ENCODE data around the gene EIF4G1.

The EIF4G1 gene

DNA sequence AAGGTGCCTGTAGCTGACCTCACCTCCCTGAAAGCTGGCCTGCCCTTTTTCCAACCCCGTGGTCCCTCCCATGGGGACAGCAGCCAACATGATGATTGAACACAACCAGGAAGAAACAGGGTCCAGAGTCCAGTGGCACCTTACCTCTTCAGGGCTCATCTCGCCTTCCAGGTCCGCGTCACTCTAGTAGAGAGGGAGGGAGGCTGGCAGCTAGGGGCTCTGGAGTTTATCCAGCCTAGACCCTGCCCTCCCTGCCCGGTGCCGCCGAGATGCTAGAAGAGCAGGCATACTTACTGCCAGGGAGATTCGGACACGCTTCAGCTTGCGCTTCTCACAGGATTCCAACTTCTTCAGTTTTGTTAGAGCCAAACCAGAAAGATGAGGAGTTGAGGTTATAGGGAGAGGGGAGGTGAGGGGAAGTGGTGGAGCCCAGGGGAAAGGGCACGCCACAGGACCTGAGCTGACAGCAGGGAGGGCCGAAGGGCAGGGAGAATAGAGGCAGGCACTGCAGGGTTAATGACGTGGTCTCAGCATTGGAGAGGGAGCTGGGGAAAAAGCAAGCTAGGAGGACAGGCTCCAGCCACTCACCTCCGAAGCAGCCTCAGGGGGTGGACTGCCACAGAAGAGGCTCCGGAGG is 37.9 kb downstream of the EIF4G1 start:
- DNase-seq (ENCODE audit: low read depth), result no peak

DNA sequence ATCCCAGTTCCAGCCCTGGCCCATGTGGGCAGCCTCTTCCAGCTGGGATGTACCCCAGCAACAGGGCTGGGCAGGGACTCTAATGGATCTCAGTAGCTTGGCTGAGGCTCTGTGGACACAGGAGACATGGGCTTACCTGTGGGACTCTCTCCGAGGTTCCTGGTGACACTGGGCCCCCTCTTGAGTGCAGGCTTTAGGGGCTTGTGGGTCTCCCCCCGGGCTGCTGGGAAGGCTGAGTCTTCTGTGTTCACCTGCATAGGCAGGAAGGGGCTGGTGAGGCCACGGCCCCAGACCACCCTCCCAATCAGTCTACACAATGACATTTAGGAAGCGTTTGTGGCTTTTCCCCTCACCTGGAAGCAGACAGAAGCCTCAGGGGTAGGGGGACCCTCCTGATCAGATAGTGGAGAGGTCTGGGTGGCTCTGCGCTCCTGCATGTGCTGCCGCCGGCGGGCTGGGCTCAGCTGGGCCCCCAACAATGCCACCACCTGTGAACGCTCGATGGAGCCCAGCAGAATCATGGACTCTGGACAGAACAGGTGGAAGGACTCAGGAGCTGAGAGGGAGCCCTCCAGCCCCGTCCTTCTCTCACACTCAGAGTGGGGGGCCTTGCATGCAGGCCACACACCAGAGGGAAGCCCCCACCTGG is 38.6 kb downstream of the EIF4G1 start:
- no peak for DNase-seq (ENCODE audit: low read depth)

DNA sequence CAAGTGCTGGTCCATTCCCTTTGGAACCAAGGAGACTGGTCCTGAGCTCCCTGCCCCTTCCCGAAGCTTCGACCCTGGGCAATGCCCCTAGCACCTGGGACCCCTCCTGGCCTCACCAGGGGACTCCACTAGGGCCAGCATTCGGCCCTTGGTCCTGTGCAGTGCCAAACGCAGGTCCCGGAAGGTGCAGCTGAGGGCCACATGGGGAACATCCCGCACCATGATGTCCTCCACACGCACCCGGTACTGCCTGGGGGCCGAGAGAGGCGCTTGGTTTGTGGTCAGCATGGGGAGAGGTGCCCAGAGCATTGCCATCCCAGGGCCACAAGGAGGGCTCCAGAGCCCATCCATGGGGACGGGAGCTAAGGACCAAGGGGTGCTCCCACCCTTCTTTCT is 39.1 kb downstream of the EIF4G1 start:
- no peak for DNase-seq (ENCODE audit: low read depth)

DNA sequence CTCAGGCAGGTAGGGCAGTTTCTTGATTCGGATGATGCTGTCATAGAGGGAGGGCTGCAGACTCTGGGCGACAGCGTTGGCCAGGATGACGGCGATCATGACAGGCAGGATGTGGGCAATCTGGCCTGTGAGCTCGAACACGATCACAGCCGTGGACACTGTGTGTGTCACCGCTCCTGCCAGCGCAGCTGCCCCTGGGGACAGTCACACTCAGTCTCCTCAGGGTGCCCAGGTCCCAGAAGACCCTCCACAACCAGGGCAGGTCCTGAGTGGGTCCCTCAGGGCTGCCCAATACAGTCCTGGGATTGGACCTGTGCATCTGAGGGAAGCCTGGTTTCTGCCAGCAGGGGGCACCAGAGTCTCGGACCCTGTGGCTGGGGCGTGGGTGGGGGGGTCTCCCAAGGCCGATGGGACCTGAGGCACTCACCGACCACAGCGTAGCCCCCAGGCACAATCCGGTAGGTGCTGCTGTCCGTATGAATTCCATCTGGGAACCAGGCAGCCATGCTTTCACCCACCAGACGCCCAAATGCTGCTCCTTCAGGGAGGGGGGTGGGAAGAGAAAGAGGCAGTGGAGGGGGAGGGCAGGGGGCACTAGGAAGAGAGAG is 39.8 kb downstream of the EIF4G1 start:
- peak; percentile 42 for DNase-seq (ENCODE audit: low read depth)

DNA sequence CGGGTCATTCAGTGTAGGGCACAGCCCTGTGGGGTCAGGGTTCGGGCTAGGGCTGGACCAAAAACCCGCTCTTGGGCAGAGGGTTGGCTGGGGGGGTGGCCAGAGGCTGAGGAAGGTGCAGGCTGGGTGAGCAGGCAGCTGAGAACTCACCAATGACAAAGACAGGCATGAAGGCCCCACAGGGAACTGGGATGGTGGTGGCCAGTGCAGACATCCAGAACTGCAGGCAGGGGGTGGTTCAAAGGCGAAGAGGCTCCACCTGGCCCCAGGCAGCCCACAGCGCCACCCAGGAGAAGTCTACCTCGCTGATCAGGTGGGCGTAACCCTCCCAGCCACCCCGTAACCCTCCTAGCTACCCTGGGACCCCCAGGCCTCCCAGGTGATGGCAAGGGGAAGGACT is 40.3 kb downstream of the EIF4G1 start:
- no peak for DNase-seq (ENCODE audit: low read depth)

DNA sequence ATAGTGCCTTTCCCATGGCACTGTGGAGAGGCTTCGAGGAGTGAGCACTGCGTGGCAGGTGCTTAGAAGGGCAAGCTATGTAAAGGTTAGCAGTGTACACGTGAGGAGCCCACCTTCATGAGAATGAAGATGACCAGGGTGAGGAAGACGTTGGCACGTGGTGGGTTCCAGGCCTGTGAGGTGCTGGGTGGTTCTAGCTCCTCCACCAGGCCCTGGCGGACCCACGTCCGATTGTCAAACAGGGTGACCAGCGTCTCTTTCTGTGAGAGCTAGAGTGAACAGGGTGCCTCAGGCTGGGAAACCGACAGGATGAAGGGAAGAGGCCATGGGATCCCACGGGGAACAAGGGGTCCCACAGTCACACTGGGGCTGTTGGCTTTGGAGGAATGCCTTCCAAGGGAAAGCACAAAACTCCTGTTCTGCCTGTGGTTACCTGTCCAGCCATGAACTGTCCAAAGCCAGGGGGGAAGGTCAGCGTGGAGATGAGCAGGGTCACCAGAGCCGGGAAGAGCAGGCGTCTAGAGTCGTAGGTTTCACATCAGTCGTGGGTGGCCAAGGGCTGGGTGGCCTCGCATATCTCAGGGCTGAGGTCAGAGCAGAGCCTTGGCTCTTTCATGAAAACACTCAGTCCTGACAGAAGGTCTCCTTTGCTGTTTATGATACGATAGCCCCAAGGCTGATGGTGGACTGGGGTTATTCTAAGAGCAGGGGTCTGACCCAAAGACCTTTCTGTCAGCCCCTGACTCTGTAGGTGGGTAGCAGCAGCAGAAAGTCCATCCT is 41.0 kb downstream of the EIF4G1 start:
- no peak for DNase-seq (ENCODE audit: low read depth)

DNA sequence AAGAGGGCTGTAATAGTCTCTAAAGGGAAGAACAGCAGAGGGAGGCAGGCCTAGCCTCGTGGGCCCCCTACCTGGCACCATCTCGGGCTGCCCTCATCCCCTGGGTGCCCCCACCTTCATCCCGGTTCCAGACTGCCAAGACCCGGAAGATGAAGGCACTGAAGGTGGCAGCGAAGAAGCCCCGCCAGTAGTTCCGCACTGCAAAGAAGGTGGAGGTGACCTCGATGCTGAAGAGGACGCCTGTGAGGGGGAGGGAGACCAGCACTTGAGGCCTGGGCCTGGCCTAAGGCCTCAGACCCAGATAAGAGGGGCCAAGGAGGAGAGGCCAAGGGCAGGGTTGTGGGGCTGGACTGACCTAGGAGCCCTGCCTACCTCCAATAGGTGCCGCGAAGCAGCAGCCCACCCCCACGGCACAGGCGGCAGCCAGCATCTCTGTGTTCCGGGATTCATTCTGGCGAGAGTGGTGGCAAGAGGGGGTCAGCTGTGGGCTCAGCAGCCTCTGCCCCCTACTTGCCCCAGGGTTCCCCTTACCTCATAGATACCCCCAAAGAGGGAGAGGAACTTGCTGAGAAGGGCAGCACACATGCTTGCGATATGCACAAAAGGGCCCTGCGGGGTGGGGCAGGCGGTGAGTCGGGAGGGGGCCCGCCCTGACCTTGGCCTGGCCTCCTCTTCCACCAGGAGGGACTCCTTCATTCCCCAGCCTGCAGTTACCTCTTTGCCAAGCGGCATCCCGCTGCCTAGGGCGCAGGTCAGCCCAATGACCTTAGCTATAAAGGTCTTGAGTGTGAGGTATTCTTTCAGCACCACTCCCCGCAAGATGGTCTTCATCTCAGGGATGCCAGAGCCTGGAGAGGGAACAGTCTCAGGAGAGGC is 43.1 kb downstream of the EIF4G1 start:
- DNase-seq (ENCODE audit: low read depth), result no peak

DNA sequence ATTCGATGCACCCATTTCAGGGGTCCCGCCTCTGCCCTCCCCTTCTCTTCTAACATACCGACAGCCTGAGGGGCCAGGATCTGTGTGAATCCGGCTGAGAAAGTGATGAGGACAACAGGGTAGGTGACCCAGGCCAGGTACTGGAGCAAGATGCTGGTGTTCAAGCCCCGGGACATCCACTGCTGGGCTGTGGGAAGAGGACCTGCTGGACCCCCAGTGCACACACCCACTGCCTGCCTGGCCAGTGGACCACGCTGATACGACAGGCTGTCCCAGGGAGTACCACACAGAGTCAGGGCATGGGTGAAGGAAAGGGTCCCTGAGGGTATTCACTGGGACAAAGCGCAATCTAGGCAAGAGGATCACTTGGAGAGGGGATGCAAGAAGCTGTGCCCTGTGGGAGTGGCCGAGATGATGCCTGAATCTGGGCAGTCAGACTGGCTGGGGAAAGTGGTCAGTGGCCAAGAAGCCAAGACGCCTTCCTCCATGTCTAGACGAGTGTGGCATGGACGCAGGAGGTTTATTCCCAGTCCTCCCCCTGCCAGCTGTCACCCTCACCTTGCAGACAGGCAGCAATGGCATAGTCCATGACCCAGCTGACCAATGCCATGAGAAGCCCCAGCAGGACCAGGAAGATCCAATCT is 43.8 kb downstream of the EIF4G1 start:
- DNase-seq (ENCODE audit: low read depth), result no peak

DNA sequence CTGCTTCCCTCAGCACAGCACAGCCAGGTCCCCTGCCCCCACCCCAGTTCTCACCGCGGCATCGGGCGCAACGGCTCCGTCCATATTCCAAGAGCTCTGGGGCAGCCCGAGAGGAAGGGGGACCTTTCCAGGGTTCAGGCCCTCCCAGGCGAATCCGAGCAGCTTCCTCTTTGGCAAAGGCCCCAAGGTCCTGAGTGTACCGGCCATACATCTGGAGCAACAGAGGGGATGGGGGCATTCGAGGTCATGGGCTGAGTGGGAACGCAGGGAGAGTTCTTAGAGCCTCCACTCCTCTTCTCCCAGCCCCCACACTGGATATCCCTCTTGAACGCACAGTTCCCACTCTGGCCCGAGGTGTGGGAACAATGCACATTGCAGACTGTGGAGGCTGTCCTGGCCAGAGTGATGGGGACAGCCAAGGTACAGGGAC is 44.5 kb downstream of the EIF4G1 start:
- DNase-seq (ENCODE audit: low read depth), result no peak

DNA sequence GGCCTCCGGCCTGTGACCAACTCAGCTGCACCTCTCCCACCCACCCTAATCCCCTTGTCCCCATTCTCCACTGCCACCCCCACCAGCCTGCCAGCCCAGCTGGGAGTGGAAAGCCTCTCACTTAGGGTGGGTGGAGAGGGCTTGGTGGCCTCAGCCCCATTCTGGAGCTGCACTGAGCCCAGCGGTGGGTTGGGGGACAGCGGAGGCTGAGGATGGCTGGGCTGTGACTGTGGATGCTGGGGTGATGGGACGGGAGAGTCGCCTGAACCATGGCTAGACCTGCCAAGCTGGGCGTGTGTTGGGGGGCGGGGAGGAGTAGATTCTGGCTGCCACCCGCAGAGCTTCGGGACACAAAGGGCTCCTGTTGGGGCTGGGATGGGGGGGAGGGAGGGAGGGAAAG is 45.2 kb downstream of the EIF4G1 start:
- no peak for DNase-seq (ENCODE audit: low read depth)

DNA sequence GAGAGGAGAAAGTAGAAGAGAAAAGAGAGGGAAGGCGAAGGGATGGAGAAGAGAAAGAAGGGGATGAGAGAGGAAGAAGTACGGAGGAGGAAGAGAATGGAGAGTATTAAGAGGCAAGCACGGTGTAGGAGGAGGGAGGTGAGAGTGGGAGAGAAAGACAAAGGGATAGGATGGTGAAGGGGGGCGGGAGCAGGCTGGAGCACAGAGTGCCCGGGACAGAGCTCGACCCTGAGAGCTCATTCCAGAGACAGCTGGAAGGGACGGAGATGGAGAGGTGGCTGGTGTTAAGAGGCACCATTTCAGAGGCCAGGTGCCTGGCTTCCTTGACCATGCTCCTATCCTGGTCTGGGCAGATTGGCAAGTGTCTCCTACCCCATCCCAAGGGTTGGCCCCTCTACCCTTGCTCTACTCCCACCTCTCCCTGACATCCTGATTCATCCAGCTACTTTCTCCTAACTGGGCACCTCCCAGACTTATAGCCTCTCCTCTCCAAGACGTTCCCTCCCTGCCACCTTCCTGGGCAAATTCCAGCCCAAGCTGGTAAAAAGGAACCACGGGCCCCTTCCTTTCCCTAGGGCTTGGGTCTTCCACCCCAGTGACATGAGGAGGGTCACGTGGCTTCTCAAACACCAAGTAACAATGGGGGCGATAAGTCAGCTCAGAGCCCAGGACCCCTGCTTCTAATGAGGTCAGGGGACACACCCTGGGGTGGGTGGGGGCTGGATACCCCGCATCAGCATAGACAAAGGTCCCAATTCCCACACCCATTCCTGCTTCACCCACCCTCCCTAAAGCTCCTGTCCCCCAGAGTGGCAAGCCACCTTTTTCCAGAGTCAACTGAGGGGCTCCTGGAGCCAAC is 45.9 kb downstream of the EIF4G1 start:
- DNase-seq (ENCODE audit: low read depth), result no peak

DNA sequence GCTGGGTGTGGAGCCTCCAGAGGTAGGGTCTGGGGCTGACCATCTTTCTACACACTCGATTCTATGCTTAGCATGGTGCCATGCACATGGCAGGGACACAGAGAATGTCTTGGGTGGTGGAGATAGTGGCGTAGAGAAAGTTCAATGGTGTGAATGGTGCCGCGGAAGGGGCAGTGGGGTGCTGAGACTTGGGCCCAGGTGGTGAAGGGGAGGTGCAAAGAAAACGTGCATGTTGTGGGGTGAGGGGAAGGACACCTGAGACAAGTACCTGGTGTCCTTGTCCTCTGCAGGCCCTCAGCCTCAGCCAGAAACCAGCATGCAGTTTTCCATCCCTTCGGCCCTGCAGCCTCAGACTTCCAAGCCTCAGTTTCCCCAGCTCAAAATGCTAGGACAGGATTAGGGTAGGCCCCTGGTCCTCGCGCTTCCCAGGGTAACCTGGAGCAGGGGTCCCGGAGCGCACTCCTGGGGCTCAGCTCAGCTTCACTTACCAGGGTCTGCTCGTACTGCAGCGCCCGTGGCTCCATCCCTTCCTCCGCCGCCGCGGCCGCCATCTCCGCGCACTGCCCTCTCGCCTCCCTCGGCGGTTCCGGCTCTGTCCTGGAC is 46.6 kb downstream of the EIF4G1 start:
- DNase-seq (ENCODE audit: low read depth), result no peak

DNA sequence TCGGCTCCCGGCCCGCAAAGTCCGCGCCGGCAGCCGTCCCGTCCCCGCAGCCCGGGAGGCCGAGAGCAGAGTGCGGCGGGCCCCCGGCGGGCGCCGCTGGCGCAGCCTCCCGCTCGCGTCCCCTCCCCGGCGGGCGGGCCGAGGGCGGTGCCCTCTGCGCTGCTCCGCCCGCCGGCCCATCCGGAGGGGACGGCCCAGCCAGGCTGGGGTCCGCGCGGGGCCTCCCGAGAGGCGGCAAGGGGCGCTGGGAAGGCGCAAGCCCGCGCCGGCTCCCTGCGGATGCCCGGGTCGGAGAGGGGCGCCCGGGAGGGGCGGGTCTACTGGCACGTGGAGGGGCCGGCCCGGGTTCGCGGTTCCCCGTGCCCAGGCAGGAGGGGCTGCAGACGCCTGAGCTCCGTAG is 47.1 kb downstream of the EIF4G1 start, which contains the start of the genes CLCN2 and POLR2H:
Gene CLCN2, minus strand, starts transcription at position 74 of the 400 bp plus-strand sequence. CDS start 126 bp downstream, outside the sequence.
Gene POLR2H, plus strand, starts transcription at position 179 of the 400 bp plus-strand sequence. CDS start 1,783 bp downstream, outside the sequence.
- DNase-seq (ENCODE audit: low read depth), result peak; percentile 40

DNA sequence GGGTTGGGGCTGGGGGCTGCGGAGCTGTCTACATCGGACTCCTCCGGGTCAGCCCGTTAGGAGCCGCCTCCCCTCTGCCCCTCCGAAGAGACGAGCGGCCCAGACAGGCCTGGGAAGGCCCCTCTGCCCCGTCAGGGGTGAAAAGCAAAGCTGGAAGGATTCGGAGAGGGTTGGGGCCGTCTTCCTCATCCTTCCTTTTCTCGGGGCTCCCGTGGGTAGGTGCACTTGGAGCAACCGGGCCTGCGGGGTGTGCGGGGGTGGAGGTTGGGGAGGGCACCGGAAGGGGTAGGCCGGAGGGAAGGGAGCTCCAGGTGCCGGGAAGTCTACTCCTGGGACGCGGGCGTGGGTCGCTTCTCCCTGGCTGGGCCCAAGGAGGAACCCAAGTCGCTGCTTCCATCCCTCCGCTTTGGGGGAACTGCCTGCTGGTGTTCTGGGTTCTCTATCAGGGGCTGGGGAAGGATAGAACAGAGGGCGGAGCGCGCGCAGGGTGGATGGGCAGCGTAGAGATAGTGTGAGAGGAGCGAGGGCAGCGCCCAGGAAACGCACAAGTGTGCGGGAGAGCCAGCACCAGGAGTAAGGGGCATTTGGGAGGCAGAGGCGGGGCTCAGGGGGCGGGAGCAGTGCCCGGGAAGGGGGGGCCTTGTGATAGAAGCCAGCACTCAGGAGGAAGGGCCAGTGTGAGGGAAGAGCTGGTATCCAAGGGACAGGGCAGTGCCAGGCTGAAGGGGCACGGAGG is 47.7 kb downstream of the EIF4G1 start:
- peak; percentile 23 for DNase-seq (ENCODE audit: low read depth)

DNA sequence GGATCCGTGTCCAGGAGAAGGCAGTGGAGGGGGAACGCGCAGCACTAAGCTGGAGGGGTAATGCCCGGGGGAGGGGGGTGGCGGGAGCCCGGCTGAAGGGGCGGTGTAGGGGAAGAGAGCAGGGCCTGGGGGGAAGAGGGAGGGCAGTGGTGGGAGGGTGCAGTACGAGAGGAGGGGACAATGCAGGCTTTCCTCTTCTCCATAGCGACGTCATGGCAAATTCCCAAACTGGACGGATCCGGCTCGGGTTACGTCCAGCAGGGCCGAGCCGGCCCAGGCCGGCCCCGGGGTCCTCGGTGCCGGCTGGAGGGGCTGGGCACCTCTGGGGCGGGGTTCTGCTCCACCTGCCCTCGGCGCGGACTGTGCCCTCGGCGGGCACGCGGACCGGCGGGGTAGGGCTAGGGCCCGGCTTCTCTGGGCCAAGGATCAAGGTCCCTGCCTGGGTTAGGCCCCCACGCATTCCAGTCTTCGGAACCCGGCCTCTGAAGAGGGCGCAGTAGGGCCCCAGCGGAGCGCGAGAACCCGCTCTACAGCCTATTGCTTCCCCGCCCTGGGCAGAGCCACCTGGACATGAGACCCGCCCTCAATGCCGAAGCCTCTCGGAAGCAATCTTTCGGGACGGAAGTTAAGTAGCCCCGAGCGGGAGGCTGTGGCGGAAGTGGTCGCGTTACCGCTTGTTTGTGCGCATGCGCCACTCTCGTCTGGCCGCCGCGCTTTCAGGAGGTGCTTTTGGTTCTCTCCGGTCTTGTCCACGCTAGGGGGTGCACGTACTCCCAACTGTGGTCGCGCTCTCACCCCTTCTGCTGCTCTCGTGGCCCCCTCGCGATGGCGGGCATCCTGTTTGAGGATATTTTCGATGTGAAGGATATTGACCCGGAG is 48.5 kb downstream of the EIF4G1 start:
- DNase-seq (ENCODE audit: low read depth), result peak; percentile 94

DNA sequence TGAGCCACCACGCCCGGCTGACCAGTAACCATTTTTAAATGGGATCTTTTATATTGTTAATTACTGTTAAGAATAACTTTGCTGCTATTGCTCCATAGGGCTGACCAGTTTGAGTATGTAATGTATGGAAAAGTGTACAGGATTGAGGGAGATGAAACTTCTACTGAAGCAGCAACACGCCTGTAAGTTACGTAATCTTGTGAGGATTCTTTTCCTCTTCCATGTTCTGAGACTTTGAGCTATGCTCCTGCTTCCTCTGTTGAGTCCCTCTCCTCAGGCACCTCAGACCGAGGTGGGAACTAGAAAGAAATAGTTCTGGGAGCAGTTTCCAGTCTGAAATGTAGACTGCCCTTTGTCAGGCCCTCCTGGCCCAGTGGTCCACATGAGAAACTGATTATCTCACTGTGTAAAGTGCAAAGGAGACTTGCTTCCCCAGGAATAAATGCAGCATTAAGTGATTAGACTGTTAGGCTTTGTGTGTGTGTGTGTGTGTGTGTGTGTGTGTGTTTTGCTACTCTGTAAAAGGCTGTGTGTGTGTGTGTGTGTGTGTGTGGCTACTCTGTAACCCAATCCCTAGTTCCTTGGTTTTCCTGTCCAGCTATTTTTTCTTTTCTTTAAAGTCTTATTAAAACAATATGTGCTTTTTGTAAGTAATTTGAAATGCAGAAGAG is 52.3 kb downstream of the EIF4G1 start:
- no peak for DNase-seq (ENCODE audit: low read depth)

DNA sequence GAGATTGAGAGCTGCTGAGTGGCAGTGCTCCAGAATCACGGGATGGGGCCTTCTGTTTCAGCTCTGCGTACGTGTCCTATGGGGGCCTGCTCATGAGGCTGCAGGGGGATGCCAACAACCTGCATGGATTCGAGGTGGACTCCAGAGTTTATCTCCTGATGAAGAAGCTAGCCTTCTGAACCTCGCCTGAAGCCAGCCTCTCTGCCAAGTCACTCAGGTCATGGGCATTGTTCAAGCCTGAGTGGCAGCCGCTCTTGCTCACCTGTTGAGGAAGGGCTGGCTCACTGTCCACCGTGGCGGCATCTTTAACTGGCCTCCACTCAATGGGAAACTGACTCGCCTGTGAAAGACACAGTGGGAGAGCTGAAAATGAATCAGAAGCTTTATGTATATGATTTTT is 53.7 kb downstream of the EIF4G1 start:
- DNase-seq (ENCODE audit: low read depth), result no peak
